AG04450 (cell line): ENCODE measurements around the gene SVOP. TPM values are rescaled to one million over a fixed set of nuclear protein-coding genes. Genes with fewer than 3 reads are reported as not detected.

ENCODE experiments used
- CTCF ChIA-PET: fragments of 300-600, 350-600 bp; formaldehyde crosslinking; extraction: SDS; loops from one replicate; lab custom pipeline; 2022; ENCODE audit warnings: antibody characterized with exemption, inconsistent platforms; lab: Charles Lee
- POLR2A ChIA-PET: fragments of 350-600 bp; formaldehyde crosslinking; extraction: SDS; loops from one replicate; lab custom pipeline; 2021; ENCODE audit warnings: antibody characterized with exemption, inconsistent platforms; lab: Yijun Ruan, JAX
- DNase-seq: peaks from one replicate; pipeline ENCODE4 v3.0.0-alpha.2; 2011; ENCODE audit warnings: low read depth, low spot score
- H3K27ac ChIP-seq: one replicate; pipeline ENCODE4 v1.5.1; 2012; ENCODE audit warnings: low read depth, low read length, control low read depth
- H3K27me3 ChIP-seq: one replicate; pipeline ENCODE4 v1.6.0; 2012; ENCODE audit warnings: low read length; ENCODE audit not compliant: control insufficient read depth, insufficient read depth
- H3K4me3 ChIP-seq: 2 replicates; pipeline ENCODE4 v1.5.1; 2011; ENCODE audit warnings: mild to moderate bottlenecking, low read depth, low read length, control low read depth
- H3K9me3 ChIP-seq: 2 replicates; pipeline ENCODE4 v1.5.1; 2012; ENCODE audit warnings: low read length; ENCODE audit not compliant: control insufficient read depth, insufficient read depth
- polyA plus RNA-seq: library from polyadenylated mRNA; depleted of rRNA; stranded (reverse); fragments of >200 nt; gene quantifications from 2 replicates; pipeline ENCODE4 v1.2.3, GENCODE V29; 2011
- TF ChIP-seq, protein P1 (sequence below): IDR thresholded peaks from 2 replicates; pipeline ENCODE4 v1.5.1; 2011; ENCODE audit warnings: low read depth, low read length, control low read depth, inconsistent platforms

SVOP gene
- polyA plus RNA-seq, 1 experiment, result not detected

DNA sequence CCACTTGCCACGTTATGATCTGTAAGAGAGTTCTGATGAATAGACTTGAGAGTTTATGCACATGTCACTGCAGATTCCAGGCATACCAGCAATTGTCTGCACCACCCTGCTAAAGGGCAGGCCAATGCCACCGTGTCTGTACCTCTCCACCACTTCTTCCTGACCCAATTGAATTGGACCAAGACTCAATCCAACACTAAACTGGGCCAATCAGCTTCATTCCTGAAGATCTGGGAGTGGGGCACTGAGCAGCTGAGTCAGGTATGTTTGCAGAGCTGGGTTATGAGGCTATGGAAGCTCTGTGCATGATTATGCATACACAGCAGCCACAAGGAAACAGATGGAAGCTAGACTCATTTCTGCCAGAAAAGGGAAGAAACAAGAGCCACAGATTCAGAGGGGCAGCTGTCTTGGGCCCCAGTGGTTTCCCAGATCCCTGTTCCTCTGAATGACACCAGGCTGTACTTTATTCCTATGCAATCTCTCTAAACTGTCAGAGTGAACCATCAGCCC is 113.0 kb downstream of the SVOP start:
- DNase-seq, result no peak
- ChIA-PET CTCF (interaction anchor here (1.1 kb wide), 1 partner anchor 43 kb away, joined by 4 read pairs; no protein-coding TSS in a partner anchor), POLR2A (no interaction called here)
- Histone ChIP-seq H3K27ac (no peak overlapping the region), H3K4me3 (no peak overlapping the region), H3K9me3 (peaks cover 4% of the 10 kb centered on the region), H3K27me3 (peaks cover 3% of the 10 kb centered on the region)
- TF ChIP-seq, protein P1, sequence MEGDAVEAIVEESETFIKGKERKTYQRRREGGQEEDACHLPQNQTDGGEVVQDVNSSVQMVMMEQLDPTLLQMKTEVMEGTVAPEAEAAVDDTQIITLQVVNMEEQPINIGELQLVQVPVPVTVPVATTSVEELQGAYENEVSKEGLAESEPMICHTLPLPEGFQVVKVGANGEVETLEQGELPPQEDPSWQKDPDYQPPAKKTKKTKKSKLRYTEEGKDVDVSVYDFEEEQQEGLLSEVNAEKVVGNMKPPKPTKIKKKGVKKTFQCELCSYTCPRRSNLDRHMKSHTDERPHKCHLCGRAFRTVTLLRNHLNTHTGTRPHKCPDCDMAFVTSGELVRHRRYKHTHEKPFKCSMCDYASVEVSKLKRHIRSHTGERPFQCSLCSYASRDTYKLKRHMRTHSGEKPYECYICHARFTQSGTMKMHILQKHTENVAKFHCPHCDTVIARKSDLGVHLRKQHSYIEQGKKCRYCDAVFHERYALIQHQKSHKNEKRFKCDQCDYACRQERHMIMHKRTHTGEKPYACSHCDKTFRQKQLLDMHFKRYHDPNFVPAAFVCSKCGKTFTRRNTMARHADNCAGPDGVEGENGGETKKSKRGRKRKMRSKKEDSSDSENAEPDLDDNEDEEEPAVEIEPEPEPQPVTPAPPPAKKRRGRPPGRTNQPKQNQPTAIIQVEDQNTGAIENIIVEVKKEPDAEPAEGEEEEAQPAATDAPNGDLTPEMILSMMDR, result no peak

GRCh38 chr12:108906971-108907370 is 113.9 kb downstream of the SVOP start:
- no peak for DNase-seq
- Histone ChIP-seq H3K4me3 (no peak overlapping the region), H3K27ac (no peak overlapping the region), H3K27me3 (peaks cover 3% of the 10 kb centered on the region), H3K9me3 (no peaks in the 10 kb centered on the region)
- CTCF ChIA-PET, result no interaction called here
- POLR2A ChIA-PET, result no interaction called here
- TF ChIP-seq, protein P1, result no peak

GRCh38 chr12:108905725-108906124 is 115.1 kb downstream of the SVOP start:
- peaks cover 3% of the 10 kb centered on the region for H3K27me3 ChIP-seq
- no peaks in the 10 kb centered on the region for H3K9me3 ChIP-seq
- no peak overlapping the region for H3K4me3 ChIP-seq
- CTCF ChIA-PET, result no interaction called here
- TF ChIP-seq, protein P1, result no peak
- POLR2A ChIA-PET, result interaction anchor here (0.6 kb wide), 1 partner anchor 107 kb away, joined by 3 read pairs; no protein-coding TSS in a partner anchor
- no peak for DNase-seq
- H3K27ac ChIP-seq, result no peak overlapping the region

- POLR2A ChIA-PET, result no interaction called here
- no peaks in the 10 kb centered on the region for H3K9me3 ChIP-seq
- TF ChIP-seq, protein P1, result no peak
- CTCF ChIA-PET, result no interaction called here
- no peak overlapping the region for H3K27ac ChIP-seq
- DNase-seq, result no peak
- H3K4me3 ChIP-seq, result no peak overlapping the region
- peaks cover 3% of the 10 kb centered on the region for H3K27me3 ChIP-seq
Measured at GRCh38 chr12:108899145-108899544, 121.7 kb downstream of the SVOP start.

- ChIA-PET CTCF (interaction anchor here (0.6 kb wide), 1 partner anchor 13 kb away, joined by 3 read pairs; no protein-coding TSS in a partner anchor), POLR2A (no interaction called here)
- TF ChIP-seq, protein P1, result no peak
- Histone ChIP-seq H3K27ac (no peak overlapping the region), H3K9me3 (no peaks in the 10 kb centered on the region), H3K27me3 (peaks cover 2% of the 10 kb centered on the region), H3K4me3 (no peak overlapping the region)
- DNase-seq, result no peak
Measured at GRCh38 chr12:108896817-108897216, 124.1 kb downstream of the SVOP start.
